GM23248 (cell line): Measurements from ENCODE around the gene PREX1.

ENCODE experiments used
- EZH2 ChIP-seq: fragments of 200-600 bp; sonication (generic); IDR thresholded peaks from 2 replicates; pipeline ENCODE4 v1.6.1; 2018; ENCODE audit warnings: antibody characterized with exemption, mild to moderate bottlenecking; ENCODE audit not compliant: insufficient read depth, poor library complexity, severe bottlenecking
- EZH2phosphoT487 ChIP-seq: fragments of 200-600 bp; sonication (generic); IDR thresholded peaks from 2 replicates; pipeline ENCODE4 v1.6.1; 2018; ENCODE audit warnings: antibody characterized with exemption, moderate library complexity, mild to moderate bottlenecking, low read depth; ENCODE audit not compliant: insufficient read depth

DNA sequence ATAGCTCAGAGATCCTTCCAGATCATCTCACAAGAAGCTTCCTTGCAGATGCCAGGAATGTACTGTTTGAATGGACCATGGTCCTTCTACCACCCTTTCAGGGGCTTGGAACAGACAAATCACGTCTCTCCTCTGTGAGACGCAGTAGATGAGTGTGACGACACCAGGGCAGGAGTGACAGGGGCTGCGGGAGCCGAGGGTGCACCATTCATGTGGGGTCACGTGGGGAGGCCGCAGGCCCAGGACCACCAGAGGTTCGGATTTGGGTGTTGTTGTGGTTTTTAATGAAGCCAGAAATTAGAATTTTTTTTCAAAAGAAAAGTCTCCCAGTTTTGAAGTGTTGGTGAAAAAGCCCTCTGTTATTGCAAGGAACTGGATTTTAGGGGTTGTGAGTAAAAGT is 79.2 kb downstream of the PREX1 start:
- TF ChIP-seq EZH2 (no peak), EZH2phosphoT487 (no peak)
